SK-N-SH treated with all-trans-retinoic acid at 6 μM for 48 hours (cell line): Measurements from ENCODE around the gene FHOD3.

ENCODE experiments used
- ATAC-seq: fragments of 200-7000 bp; cut with Tn5 transposase; 3 replicates; pipeline ENCODE4 v1.9.1; 2020; ENCODE audit warnings: mild to moderate bottlenecking, moderate library complexity
- ARNTL ChIP-seq: fragments of 450-650 bp; formaldehyde crosslinking; IDR thresholded peaks from 2 replicates; pipeline ENCODE4 v1.5.0; 2020; ENCODE audit warnings: low read depth, mild to moderate bottlenecking, moderate library complexity, borderline replicate concordance
- CSDC2 ChIP-seq: fragments of 250-450 bp; sonication (Bioruptor Pico); IDR thresholded peaks from 2 replicates; pipeline ENCODE4 v1.5.0; 2020; ENCODE audit warnings: mild to moderate bottlenecking, moderate library complexity
- ESRRG ChIP-seq: fragments of 250-450 bp; sonication (Bioruptor Pico); IDR thresholded peaks from 2 replicates; pipeline ENCODE4 v1.6.1; 2021; ENCODE audit warnings: mild to moderate bottlenecking
- GLIS3 ChIP-seq: fragments of 250-450 bp; sonication (Bioruptor Pico); IDR thresholded peaks from 2 replicates; pipeline ENCODE4 v1.5.0; 2020; ENCODE audit warnings: mild to moderate bottlenecking, moderate library complexity
- ISL1 ChIP-seq: fragments of 250-450 bp; sonication (Bioruptor Pico); IDR thresholded peaks from 2 replicates; pipeline ENCODE4 v2.1.2; 2022; ENCODE audit warnings: mild to moderate bottlenecking, moderate library complexity
- OSR1 ChIP-seq: fragments of 250-450 bp; sonication (Bioruptor Pico); IDR thresholded peaks from 2 replicates; pipeline ENCODE4 v1.8.0; 2022; ENCODE audit warnings: moderate library complexity, mild to moderate bottlenecking, inconsistent platforms
- PPARA ChIP-seq: fragments of 250-450 bp; sonication (Bioruptor Pico); IDR thresholded peaks from 2 replicates; pipeline ENCODE4 v1.5.0; 2020; ENCODE audit warnings: mild to moderate bottlenecking, borderline replicate concordance
- RARB ChIP-seq: fragments of 250-450 bp; sonication (Bioruptor Pico); IDR thresholded peaks from 2 replicates; pipeline ENCODE4 v1.8.0; 2021; ENCODE audit warnings: mild to moderate bottlenecking, moderate library complexity
- TCF4 ChIP-seq: fragments of 250-450 bp; sonication (Bioruptor Pico); IDR thresholded peaks from 2 replicates; pipeline ENCODE4 v1.8.0; 2021; ENCODE audit warnings: mild to moderate bottlenecking, moderate library complexity, borderline replicate concordance
- TOX ChIP-seq: fragments of 250-450 bp; sonication (Bioruptor Pico); IDR thresholded peaks from 2 replicates; pipeline ENCODE4 v1.8.0; 2021; ENCODE audit warnings: mild to moderate bottlenecking, moderate library complexity, borderline replicate concordance
- ZC3H10 ChIP-seq: fragments of 250-450 bp; sonication (Bioruptor Pico); IDR thresholded peaks from 2 replicates; pipeline ENCODE4 v1.5.1; 2021; ENCODE audit warnings: mild to moderate bottlenecking, moderate library complexity
- ZFP30 ChIP-seq: fragments of 450-650 bp; formaldehyde crosslinking; IDR thresholded peaks from 2 replicates; pipeline ENCODE4 v1.5.0; 2022; ENCODE audit warnings: mild to moderate bottlenecking, moderate library complexity
- ZNF565 ChIP-seq: fragments of 450-650 bp; formaldehyde crosslinking; conservative IDR thresholded peaks from 2 replicates; pipeline ENCODE4 v1.5.0; 2020; ENCODE audit warnings: low read depth, mild to moderate bottlenecking, moderate library complexity
- ZNF70 ChIP-seq: fragments of 450-650 bp; formaldehyde crosslinking; IDR thresholded peaks from 2 replicates; pipeline ENCODE4 v1.5.0; 2020; ENCODE audit warnings: mild to moderate bottlenecking, moderate library complexity
- ZNF8 ChIP-seq: fragments of 450-650 bp; formaldehyde crosslinking; IDR thresholded peaks from 2 replicates; pipeline ENCODE4 v1.5.0; 2020; ENCODE audit warnings: mild to moderate bottlenecking, moderate library complexity
- TF ChIP-seq, protein P1 (sequence below): fragments of 250-450 bp; sonication (Bioruptor Pico); IDR thresholded peaks from 2 replicates; pipeline ENCODE4 v1.5.1; 2020; ENCODE audit warnings: low read depth, mild to moderate bottlenecking, moderate library complexity
- TF ChIP-seq, protein P2 (sequence below): fragments of 250-450 bp; sonication (Bioruptor Pico); IDR thresholded peaks from 2 replicates; pipeline ENCODE4 v1.8.0; 2021; ENCODE audit warnings: low read depth, mild to moderate bottlenecking, moderate library complexity, borderline replicate concordance
- TF ChIP-seq, protein P3 (sequence below): fragments of 250-450 bp; sonication (Bioruptor Pico); IDR thresholded peaks from 2 replicates; pipeline ENCODE4 v1.5.1; 2021; ENCODE audit warnings: mild to moderate bottlenecking, moderate library complexity
- TF ChIP-seq, protein P4 (sequence below): fragments of 250-450 bp; sonication (Bioruptor Pico); IDR thresholded peaks from 2 replicates; pipeline ENCODE4 v1.5.0; 2020; ENCODE audit warnings: mild to moderate bottlenecking, moderate library complexity
- TF ChIP-seq, protein P5 (sequence below): fragments of 250-450 bp; sonication (Bioruptor Pico); IDR thresholded peaks from 2 replicates; pipeline ENCODE4 v1.8.0; 2020; ENCODE audit warnings: mild to moderate bottlenecking, moderate library complexity, borderline replicate concordance

FHOD3 gene

DNA sequence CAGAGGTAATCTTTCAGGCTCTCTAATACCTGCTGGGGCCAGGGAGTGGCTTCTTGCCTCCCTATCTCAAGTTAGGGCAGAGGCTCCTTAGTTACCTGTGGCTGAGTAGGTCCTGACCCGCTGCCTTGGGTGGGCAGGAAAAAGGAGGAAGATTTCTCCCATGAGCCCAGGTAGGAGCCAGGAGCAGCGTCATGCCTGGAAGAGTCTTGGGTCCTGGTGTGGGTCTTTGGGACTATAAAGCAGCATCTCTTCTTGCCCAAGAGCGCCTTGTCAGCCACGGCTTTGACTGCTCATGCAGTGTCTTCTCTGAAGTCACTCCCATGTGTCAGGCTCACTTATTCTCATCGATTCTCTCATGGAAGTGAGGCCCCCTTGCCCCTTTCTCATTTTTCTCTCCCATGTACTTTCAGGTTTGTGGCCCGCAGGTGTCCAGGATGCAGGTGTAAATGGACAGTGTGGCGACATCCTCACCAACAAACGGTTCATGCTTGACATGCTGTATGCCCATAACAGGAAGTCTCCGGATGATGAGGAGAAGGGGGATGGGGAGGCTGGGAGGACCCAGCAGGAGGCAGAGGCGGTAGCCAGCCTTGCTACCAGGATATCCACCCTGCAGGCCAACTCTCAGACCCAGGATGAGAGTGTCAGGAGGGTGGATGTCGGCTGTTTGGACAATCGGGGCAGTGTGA, 420.1 kb downstream of the FHOD3 start:
- ATAC-seq: no peak
- TF ChIP-seq, protein P1, sequence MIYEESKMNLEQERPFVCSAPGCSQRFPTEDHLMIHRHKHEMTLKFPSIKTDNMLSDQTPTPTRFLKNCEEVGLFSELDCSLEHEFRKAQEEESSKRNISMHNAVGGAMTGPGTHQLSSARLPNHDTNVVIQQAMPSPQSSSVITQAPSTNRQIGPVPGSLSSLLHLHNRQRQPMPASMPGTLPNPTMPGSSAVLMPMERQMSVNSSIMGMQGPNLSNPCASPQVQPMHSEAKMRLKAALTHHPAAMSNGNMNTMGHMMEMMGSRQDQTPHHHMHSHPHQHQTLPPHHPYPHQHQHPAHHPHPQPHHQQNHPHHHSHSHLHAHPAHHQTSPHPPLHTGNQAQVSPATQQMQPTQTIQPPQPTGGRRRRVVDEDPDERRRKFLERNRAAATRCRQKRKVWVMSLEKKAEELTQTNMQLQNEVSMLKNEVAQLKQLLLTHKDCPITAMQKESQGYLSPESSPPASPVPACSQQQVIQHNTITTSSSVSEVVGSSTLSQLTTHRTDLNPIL (CRISPR knock-in tag): no peak
- no peak for TF ChIP-seq GLIS3 (CRISPR knock-in tag)
- no peak for TF ChIP-seq ESRRG (CRISPR knock-in tag)
- TF ChIP-seq RARB (CRISPR knock-in tag): no peak
- TF ChIP-seq OSR1 (CRISPR knock-in tag): no peak
- TF ChIP-seq, protein P2, sequence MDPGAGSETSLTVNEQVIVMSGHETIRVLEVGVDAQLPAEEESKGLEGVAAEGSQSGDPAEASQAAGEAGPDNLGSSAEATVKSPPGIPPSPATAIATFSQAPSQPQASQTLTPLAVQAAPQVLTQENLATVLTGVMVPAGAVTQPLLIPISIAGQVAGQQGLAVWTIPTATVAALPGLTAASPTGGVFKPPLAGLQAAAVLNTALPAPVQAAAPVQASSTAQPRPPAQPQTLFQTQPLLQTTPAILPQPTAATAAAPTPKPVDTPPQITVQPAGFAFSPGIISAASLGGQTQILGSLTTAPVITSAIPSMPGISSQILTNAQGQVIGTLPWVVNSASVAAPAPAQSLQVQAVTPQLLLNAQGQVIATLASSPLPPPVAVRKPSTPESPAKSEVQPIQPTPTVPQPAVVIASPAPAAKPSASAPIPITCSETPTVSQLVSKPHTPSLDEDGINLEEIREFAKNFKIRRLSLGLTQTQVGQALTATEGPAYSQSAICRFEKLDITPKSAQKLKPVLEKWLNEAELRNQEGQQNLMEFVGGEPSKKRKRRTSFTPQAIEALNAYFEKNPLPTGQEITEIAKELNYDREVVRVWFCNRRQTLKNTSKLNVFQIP: no peak
- no peak for TF ChIP-seq TCF4 (CRISPR knock-in tag)
- TF ChIP-seq, protein P3, sequence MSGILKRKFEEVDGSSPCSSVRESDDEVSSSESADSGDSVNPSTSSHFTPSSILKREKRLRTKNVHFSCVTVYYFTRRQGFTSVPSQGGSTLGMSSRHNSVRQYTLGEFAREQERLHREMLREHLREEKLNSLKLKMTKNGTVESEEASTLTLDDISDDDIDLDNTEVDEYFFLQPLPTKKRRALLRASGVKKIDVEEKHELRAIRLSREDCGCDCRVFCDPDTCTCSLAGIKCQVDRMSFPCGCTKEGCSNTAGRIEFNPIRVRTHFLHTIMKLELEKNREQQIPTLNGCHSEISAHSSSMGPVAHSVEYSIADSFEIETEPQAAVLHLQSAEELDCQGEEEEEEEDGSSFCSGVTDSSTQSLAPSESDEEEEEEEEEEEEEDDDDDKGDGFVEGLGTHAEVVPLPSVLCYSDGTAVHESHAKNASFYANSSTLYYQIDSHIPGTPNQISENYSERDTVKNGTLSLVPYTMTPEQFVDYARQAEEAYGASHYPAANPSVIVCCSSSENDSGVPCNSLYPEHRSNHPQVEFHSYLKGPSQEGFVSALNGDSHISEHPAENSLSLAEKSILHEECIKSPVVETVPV (CRISPR knock-in tag): no peak
- no peak for TF ChIP-seq ZNF565 (CRISPR knock-in tag)

DNA sequence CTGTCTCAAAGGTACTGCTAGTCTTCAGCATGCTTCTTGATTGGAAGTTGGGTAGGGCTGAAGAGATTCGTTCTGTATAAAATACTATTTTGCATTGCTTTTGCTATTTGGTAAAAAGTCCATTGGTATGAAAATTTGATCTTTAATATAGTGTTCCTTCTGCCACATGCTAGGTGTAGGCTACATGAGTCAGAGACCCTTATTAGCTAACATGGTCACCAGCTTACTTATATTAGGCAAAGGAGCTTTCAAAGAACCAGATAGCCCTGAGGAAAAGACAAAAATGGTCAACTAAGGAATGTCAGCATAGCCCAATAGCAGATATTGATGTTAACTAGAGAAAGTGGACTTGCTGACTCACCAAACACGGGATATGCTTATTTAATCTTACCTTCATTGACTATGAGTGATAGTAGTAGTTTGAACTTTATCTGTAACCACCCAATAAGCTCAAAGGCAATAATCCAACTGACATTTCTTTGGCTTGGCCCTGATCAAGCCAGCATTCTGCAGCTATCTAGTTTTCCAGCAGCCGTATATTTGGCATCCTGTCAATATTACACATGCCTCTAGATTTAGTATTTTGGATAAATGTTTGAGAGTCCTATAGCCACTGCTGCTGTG, 421.3 kb downstream of the FHOD3 start:
- ATAC-seq: no peak
- no peak for TF ChIP-seq TCF4 (CRISPR knock-in tag)
- no peak for TF ChIP-seq ARNTL (CRISPR knock-in tag)
- TF ChIP-seq ZNF70 (CRISPR knock-in tag): no peak
- TF ChIP-seq, protein P4, sequence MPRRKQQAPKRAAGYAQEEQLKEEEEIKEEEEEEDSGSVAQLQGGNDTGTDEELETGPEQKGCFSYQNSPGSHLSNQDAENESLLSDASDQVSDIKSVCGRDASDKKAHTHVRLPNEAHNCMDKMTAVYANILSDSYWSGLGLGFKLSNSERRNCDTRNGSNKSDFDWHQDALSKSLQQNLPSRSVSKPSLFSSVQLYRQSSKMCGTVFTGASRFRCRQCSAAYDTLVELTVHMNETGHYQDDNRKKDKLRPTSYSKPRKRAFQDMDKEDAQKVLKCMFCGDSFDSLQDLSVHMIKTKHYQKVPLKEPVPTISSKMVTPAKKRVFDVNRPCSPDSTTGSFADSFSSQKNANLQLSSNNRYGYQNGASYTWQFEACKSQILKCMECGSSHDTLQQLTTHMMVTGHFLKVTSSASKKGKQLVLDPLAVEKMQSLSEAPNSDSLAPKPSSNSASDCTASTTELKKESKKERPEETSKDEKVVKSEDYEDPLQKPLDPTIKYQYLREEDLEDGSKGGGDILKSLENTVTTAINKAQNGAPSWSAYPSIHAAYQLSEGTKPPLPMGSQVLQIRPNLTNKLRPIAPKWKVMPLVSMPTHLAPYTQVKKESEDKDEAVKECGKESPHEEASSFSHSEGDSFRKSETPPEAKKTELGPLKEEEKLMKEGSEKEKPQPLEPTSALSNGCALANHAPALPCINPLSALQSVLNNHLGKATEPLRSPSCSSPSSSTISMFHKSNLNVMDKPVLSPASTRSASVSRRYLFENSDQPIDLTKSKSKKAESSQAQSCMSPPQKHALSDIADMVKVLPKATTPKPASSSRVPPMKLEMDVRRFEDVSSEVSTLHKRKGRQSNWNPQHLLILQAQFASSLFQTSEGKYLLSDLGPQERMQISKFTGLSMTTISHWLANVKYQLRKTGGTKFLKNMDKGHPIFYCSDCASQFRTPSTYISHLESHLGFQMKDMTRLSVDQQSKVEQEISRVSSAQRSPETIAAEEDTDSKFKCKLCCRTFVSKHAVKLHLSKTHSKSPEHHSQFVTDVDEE (CRISPR knock-in tag): no peak
- TF ChIP-seq, protein P2: no peak
- no peak for TF ChIP-seq ZFP30 (CRISPR knock-in tag)
- no peak for TF ChIP-seq ZC3H10 (CRISPR knock-in tag)
- TF ChIP-seq ZNF8: no peak
- TF ChIP-seq, protein P3 (CRISPR knock-in tag): no peak
- no peak for TF ChIP-seq CSDC2 (CRISPR knock-in tag)
- TF ChIP-seq, protein P5, sequence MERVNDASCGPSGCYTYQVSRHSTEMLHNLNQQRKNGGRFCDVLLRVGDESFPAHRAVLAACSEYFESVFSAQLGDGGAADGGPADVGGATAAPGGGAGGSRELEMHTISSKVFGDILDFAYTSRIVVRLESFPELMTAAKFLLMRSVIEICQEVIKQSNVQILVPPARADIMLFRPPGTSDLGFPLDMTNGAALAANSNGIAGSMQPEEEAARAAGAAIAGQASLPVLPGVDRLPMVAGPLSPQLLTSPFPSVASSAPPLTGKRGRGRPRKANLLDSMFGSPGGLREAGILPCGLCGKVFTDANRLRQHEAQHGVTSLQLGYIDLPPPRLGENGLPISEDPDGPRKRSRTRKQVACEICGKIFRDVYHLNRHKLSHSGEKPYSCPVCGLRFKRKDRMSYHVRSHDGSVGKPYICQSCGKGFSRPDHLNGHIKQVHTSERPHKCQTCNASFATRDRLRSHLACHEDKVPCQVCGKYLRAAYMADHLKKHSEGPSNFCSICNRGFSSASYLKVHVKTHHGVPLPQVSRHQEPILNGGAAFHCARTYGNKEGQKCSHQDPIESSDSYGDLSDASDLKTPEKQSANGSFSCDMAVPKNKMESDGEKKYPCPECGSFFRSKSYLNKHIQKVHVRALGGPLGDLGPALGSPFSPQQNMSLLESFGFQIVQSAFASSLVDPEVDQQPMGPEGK (CRISPR knock-in tag): no peak
- no peak for TF ChIP-seq PPARA (CRISPR knock-in tag)
- TF ChIP-seq GLIS3 (CRISPR knock-in tag): no peak
- no peak for TF ChIP-seq OSR1 (CRISPR knock-in tag)
- no peak for TF ChIP-seq ISL1 (CRISPR knock-in tag)
- TF ChIP-seq ESRRG (CRISPR knock-in tag): no peak
- no peak for TF ChIP-seq TOX (CRISPR knock-in tag)
- no peak for TF ChIP-seq ZNF565 (CRISPR knock-in tag)
